Activated CD8-positive, alpha-beta memory T cell treated with anti-CD3 and anti-CD28 coated beads for 36 hours (primary cell): ENCODE results near the gene GPD2. TPM values are rescaled to one million over a fixed set of nuclear protein-coding genes. Genes with fewer than 3 reads are reported as not detected.

Experiments used
- CTCF ChIA-PET: fragments of 350-600 bp; sonication (Branson Sonifier 250); formaldehyde crosslinking; loops from one replicate; lab custom pipeline; 2021; ENCODE audit warnings: antibody characterized with exemption; lab: Charles Lee
- POLR2A ChIA-PET: fragments of 350-600 bp; sonication (Branson Sonifier 250); formaldehyde crosslinking; loops from one replicate; lab custom pipeline; 2021; ENCODE audit warnings: antibody characterized with exemption; lab: Charles Lee
- total RNA-seq, 2 experiments: library from RNA; stranded (reverse); gene quantifications; one replicate each; pipeline ENCODE4 v1.2.3, GENCODE V29; 2021

The GPD2 gene
- total RNA-seq: 10 to 100 TPM; 49.8 to 51.8 TPM

GRCh38 chr2:156435718-156436496 is at the start of gene GPD2:
Gene GPD2 (plus strand): TSS chr2:156436379. CDS start chr2:156476106, 39,727 bp downstream.
- ChIA-PET POLR2A (interaction anchor here (0.6 to 1.1 kb wide), 3 partner anchors 37 to 93 kb away, joined by 3 to 4 read pairs (median 4); no protein-coding TSS in a partner anchor), CTCF (interaction anchor here (0.6 kb wide), 1 partner anchor 36 kb away, joined by 4 read pairs; no protein-coding TSS in a partner anchor)

GRCh38 chr2:156394033-156394741 is 42.0 kb upstream of the GPD2 start:
- POLR2A ChIA-PET: no interaction called here
- CTCF ChIA-PET: interaction anchor here (0.6 kb wide), 2 partner anchors 37 to 59 kb away, joined by 3 to 5 read pairs; no protein-coding TSS in a partner anchor

GRCh38 chr2:156396126-156396525 is 40.1 kb upstream of the GPD2 start:
- POLR2A ChIA-PET: no interaction called here
- CTCF ChIA-PET: no interaction called here

GRCh38 chr2:156397229-156397628 is 39.0 kb upstream of the GPD2 start:
- POLR2A ChIA-PET: no interaction called here
- CTCF ChIA-PET: no interaction called here

GRCh38 chr2:156398176-156398575 is 38.0 kb upstream of the GPD2 start:
- CTCF ChIA-PET: interaction anchor here (1.4 kb wide), 1 partner anchor 12 kb away, joined by 3 read pairs; no protein-coding TSS in a partner anchor
- POLR2A ChIA-PET: no interaction called here

GRCh38 chr2:156399224-156399949 is 36.8 kb upstream of the GPD2 start:
- POLR2A ChIA-PET: interaction anchor here (0.5 to 2.4 kb wide), 9 partner anchors 38 to 203 kb away, joined by 3 to 18 read pairs (median 4); no protein-coding TSS in a partner anchor

GRCh38 chr2:156399950-156400705 is 36.1 kb upstream of the GPD2 start:
- POLR2A ChIA-PET: interaction anchor here (0.5 to 2.4 kb wide), 9 partner anchors 37 to 204 kb away, joined by 3 to 18 read pairs (median 4); no protein-coding TSS in a partner anchor
- CTCF ChIA-PET: interaction anchor here (0.6 to 3.2 kb wide), 9 partner anchors 15 to 189 kb away, joined by 3 to 14 read pairs (median 4); no protein-coding TSS in a partner anchor

More at GRCh38 chr2:156399224-156399949, 36.8 kb upstream of the GPD2 start:
- CTCF ChIA-PET: interaction anchor here (1.0 to 3.2 kb wide), 7 partner anchors 14 to 190 kb away, joined by 3 to 14 read pairs (median 4); no protein-coding TSS in a partner anchor

GRCh38 chr2:156400706-156401678 is 35.2 kb upstream of the GPD2 start:
- POLR2A ChIA-PET: interaction anchor here (2.1 to 2.4 kb wide), 3 partner anchors 58 to 67 kb away, joined by 11 to 18 read pairs (median 15); no protein-coding TSS in a partner anchor
- CTCF ChIA-PET: interaction anchor here (0.6 to 3.2 kb wide), 7 partner anchors 16 to 80 kb away, joined by 3 to 14 read pairs (median 4); no protein-coding TSS in a partner anchor

- POLR2A ChIA-PET: no interaction called here
- CTCF ChIA-PET: no interaction called here
Measured at GRCh38 chr2:156401861-156402260, 34.3 kb upstream of the GPD2 start.

- ChIA-PET POLR2A (interaction anchor here (0.6 kb wide), 1 partner anchor 65 kb away, joined by 4 read pairs; no protein-coding TSS in a partner anchor), CTCF (no interaction called here)
Measured at GRCh38 chr2:156405586-156405985, 30.6 kb upstream of the GPD2 start.

GRCh38 chr2:156411835-156412234 is 24.3 kb upstream of the GPD2 start:
- ChIA-PET POLR2A (no interaction called here), CTCF (no interaction called here)

GRCh38 chr2:156421851-156422250 is 14.3 kb upstream of the GPD2 start:
- ChIA-PET CTCF (no interaction called here), POLR2A (no interaction called here)

GRCh38 chr2:156423674-156424282 is 12.4 kb upstream of the GPD2 start:
- ChIA-PET POLR2A (no interaction called here), CTCF (no interaction called here)

- ChIA-PET CTCF (no interaction called here), POLR2A (no interaction called here)
Measured at GRCh38 chr2:156427074-156427473, 9.1 kb upstream of the GPD2 start.

GRCh38 chr2:156429211-156429610 is 7.0 kb upstream of the GPD2 start:
- ChIA-PET POLR2A (no interaction called here), CTCF (interaction anchor here (1.3 kb wide), 1 partner anchor 19 kb away, joined by 3 read pairs; no protein-coding TSS in a partner anchor)

GRCh38 chr2:156430236-156430979 is 5.8 kb upstream of the GPD2 start:
- POLR2A ChIA-PET: interaction anchor here (1.1 kb wide), 1 partner anchor 96 kb away, joined by 3 read pairs; no protein-coding TSS in a partner anchor

More at GRCh38 chr2:156430236-156430979, 5.8 kb upstream of the GPD2 start:
- CTCF ChIA-PET: no interaction called here
